ENCODE data around the gene CHSY1.

The CHSY1 gene

DNA sequence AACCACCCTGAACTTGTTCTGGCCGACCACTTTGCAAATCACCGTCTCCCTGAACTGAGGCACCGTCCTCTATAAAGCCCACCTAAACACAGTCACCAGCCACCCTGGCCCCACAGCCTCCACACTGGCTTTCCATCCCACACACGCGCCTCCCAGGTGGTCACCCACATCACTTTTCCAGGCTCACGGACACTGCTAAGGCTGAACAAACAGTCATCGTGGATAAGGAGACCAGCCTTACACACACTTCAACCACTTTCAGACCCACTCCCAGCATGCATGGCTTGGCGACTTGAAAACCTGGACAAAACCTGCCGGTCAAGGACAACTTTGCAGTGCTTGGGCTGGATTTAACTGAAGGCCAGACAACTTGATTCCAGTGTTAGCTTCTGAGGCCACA lies 8.4 kb downstream of the CHSY1 start:
- H3K4me3 ChIP-seq (ENCODE audit: low read depth, low read length), result no peak overlapping the region
- no peak for DNase-seq (ENCODE audit: low read depth)
- TF ChIP-seq, protein P1, sequence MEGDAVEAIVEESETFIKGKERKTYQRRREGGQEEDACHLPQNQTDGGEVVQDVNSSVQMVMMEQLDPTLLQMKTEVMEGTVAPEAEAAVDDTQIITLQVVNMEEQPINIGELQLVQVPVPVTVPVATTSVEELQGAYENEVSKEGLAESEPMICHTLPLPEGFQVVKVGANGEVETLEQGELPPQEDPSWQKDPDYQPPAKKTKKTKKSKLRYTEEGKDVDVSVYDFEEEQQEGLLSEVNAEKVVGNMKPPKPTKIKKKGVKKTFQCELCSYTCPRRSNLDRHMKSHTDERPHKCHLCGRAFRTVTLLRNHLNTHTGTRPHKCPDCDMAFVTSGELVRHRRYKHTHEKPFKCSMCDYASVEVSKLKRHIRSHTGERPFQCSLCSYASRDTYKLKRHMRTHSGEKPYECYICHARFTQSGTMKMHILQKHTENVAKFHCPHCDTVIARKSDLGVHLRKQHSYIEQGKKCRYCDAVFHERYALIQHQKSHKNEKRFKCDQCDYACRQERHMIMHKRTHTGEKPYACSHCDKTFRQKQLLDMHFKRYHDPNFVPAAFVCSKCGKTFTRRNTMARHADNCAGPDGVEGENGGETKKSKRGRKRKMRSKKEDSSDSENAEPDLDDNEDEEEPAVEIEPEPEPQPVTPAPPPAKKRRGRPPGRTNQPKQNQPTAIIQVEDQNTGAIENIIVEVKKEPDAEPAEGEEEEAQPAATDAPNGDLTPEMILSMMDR (IDR thresholded peaks at IDR 0.05; ENCODE audit: control insufficient read depth, extremely low read depth, insufficient read depth), result no peak

DNA sequence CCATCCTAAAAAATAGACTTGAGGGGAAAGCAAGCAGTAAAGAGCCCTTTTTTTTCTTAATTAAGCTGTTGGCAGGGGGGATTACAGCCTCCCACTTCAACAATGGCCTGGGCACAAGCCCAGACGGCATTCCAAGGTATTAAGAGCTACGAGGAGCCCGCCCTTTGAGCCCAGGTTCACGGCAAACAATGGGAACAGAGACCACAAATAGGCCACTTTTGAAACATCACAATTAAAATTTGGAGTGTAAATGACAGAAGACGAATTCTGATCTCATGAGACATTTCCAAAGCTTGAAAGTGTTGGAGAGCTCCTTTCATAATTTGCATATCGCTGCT lies 8.9 kb downstream of the CHSY1 start:
- H3K4me3 ChIP-seq (ENCODE audit: low read depth, low read length), result no peak overlapping the region
- TF ChIP-seq, protein P1 (IDR thresholded peaks at IDR 0.05; ENCODE audit: control insufficient read depth, extremely low read depth, insufficient read depth), result no peak
- no peak for DNase-seq (ENCODE audit: low read depth)

DNA sequence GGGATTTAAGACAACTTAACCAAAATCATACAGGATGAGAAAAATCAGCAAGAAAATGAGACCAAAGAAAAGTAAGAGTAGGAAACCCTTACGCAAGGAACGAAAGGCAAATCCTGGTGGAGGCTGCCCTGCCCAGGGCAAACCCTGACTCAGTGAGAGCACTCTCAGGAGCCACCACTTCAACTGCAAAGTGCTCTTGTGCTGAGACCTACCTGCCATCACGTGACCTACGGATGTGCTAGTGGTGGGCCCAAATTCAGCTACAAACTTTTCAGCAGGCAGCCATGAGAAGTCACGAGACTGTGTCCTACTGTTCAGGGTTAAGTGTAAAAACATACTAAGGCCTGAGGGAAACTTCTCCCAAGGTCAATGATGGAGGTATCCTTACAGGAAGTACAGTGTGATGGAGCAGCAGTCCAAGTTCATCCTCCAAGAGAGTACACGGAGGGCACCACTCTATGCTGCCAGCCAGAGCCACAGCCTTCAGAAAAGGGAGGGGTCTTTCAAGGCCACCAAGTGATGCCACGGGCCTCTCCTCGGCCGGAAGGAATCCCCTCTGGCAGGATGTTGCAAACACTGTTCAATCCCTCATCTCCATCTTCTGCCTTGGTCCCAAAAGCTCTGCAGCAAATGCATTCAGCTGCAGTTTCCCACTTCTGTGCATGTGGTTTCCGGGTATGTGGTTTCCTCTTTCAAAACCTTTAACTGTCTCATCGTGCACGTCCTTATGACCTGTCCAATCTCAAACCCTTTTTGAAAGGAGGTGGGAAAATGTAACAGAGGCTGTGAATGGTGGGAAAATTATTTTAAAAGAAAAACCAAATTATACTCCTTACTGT lies 9.5 kb downstream of the CHSY1 start:
- no peak for DNase-seq (ENCODE audit: low read depth)
- H3K4me3 ChIP-seq (ENCODE audit: low read depth, low read length), result no peak overlapping the region
- TF ChIP-seq, protein P1 (IDR thresholded peaks at IDR 0.05; ENCODE audit: control insufficient read depth, extremely low read depth, insufficient read depth), result no peak

DNA sequence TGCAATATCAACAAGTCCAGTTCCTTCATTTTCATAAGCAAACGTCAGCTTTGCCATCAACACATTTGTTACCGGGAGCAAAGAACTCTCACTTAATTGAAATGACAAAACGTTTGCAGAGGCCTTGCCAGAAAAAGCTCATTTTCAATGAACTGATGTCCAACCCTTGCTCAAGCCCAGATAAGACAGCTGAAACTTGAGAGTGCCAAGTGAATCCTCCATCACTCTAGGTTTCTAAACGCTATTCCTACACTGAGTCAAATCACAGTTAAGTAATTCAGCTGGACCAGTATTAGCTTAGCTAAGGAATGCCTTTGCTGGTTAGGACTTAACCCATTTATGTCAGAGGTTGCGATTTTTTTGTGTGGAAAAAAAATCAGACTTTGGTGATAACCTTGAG lies 11.5 kb downstream of the CHSY1 start:
- TF ChIP-seq, protein P1 (IDR thresholded peaks at IDR 0.05; ENCODE audit: control insufficient read depth, extremely low read depth, insufficient read depth), result no peak
- no peak overlapping the region for H3K4me3 ChIP-seq (ENCODE audit: low read depth, low read length)
- DNase-seq (ENCODE audit: low read depth), result no peak

DNA sequence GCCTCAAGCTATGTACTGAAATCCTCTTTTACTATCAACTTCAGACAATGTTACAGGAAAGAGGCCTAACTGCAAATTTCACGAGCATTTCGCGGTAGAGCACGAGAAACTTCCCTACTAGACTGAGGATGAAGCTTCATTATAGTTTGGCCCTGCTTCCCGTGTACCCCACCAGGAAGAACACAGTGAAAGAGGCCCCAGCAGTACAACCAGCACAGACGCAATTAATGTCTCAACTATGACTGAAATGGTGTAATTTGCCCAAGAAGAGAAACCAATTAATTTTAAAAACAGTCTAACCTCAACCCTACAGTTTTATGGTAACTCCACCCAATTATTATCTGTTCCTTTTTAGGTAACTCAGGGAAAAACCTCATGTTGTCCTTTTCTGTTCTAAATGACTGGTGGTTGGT lies 12.1 kb downstream of the CHSY1 start:
- DNase-seq (ENCODE audit: low read depth), result no peak
- H3K4me3 ChIP-seq (ENCODE audit: low read depth, low read length), result no peak overlapping the region
- TF ChIP-seq, protein P1 (IDR thresholded peaks at IDR 0.05; ENCODE audit: control insufficient read depth, extremely low read depth, insufficient read depth), result no peak

DNA sequence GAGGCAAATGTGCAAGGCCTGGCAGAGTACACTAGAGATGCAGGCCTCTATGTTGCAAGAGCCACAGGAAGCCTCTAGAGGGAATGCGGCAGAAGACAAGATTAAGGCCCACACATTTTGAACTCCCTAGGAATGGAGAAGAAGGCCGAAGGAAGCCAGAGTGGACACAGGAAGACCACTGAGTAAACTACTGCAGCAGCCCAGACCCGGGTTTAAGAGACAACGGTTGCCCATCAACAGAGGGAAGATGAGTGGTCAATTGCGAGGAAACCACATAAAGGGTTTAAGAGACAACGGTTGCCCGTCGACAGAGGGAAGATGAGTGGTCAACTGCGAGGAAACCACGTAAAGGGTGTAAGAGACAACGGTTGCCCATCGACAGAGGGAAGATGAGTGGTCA lies 14.6 kb downstream of the CHSY1 start:
- no peak for DNase-seq (ENCODE audit: low read depth)
- H3K4me3 ChIP-seq (ENCODE audit: low read depth, low read length), result no peak overlapping the region
- TF ChIP-seq, protein P1 (IDR thresholded peaks at IDR 0.05; ENCODE audit: control insufficient read depth, extremely low read depth, insufficient read depth), result no peak
